Endothelial cell of umbilical vein (primary cell): ENCODE results near the gene LHX3. TPM values are rescaled to one million over a fixed set of nuclear protein-coding genes. Genes with fewer than 3 reads are reported as not detected.

Source experiments
- BruUV-seq: library from RNA; stranded (reverse); fragments of 400-500 nt; replicated peaks from 2 replicates; lab custom pipeline; 2021; lab: Mats Ljungman, UMichigan
- CTCF ChIA-PET: fragments of 300-600, 350-600 bp; sonication (Branson Sonifier 250); formaldehyde crosslinking; loops from one replicate; lab custom pipeline; 2021; ENCODE audit warnings: antibody characterized with exemption, inconsistent platforms; lab: Charles Lee
- POLR2A ChIA-PET: fragments of 300-600, 350-600 bp; sonication (Branson Sonifier 250); formaldehyde crosslinking; loops from one replicate; lab custom pipeline; 2021; ENCODE audit warnings: antibody characterized with exemption, inconsistent platforms; lab: Charles Lee
- DNase-seq: peaks from one replicate; pipeline ENCODE4 v3.0.0-alpha.2; 2011; ENCODE audit warnings: low read depth, low spot score
- FAIRE-seq: peaks from 2 replicates; lab custom pipeline; 2011; peaks lifted over from hg19 to GRCh38; lab: Jason Lieb, UNC
- H2AFZ ChIP-seq: 2 replicates; pipeline ENCODE4 v1.6.0; 2012; ENCODE audit warnings: low read depth, low read length, control low read depth, inconsistent platforms
- H3K27ac ChIP-seq: 2 replicates; pipeline ENCODE4 v1.5.1; 2011; ENCODE audit warnings: low read depth, mild to moderate bottlenecking, control low read depth, low read length, moderate library complexity; ENCODE audit not compliant: insufficient read depth
- H3K27me3 ChIP-seq, 2 experiments: 2 replicates each; pipeline versions ENCODE4 v1.6.0 to v1.6.1; 2011; ENCODE audit warnings: low read length in 2 of 2, mixed read lengths in 1 of 2; ENCODE audit not compliant: control insufficient read depth in 2 of 2, insufficient read depth in 2 of 2
- H3K36me3 ChIP-seq, 2 experiments: 2 replicates in 1 of 2; 3 replicates in 1 of 2; pipeline ENCODE4 v1.5.1; 2011; ENCODE audit warnings: low read length in 2 of 2, mild to moderate bottlenecking in 1 of 2, moderate library complexity in 1 of 2; ENCODE audit not compliant: control insufficient read depth in 2 of 2, insufficient read depth in 2 of 2; ENCODE audit errors: extremely low read depth in 1 of 2
- H3K4me1 ChIP-seq: 3 replicates; pipeline ENCODE4 v1.5.1; 2011; ENCODE audit warnings: mild to moderate bottlenecking, low read length; ENCODE audit not compliant: control insufficient read depth, insufficient read depth; ENCODE audit errors: extremely low read depth
- H3K4me2 ChIP-seq: 2 replicates; pipeline ENCODE4 v1.6.1; 2011; ENCODE audit warnings: low read length, control low read depth, mixed read lengths; ENCODE audit not compliant: insufficient read depth
- H3K4me3 ChIP-seq, 3 experiments: fragments of 200-600 bp in 1 of 3; sonication (generic), shearing (Covaris generic) in 1 of 3; replicated peaks in 1 of 3; 2 replicates each; pipeline ENCODE4 v1.5.1; 2011 to 2016; ENCODE audit warnings: control low read depth in 3 of 3, low read length in 3 of 3, mild to moderate bottlenecking in 2 of 3, inconsistent platforms in 1 of 3, low read depth in 1 of 3, moderate library complexity in 1 of 3; ENCODE audit not compliant: insufficient read depth in 1 of 3
- H3K79me2 ChIP-seq: 2 replicates; pipeline ENCODE4 v1.6.0; 2012; ENCODE audit warnings: low read length, inconsistent platforms; ENCODE audit not compliant: control insufficient read depth, insufficient read depth
- H3K9ac ChIP-seq: replicated peaks from 2 replicates; pipeline ENCODE3; 2011; ENCODE audit warnings: low read length, control low read depth; ENCODE audit not compliant: insufficient read depth; ENCODE audit errors: extremely low read depth
- H3K9me1 ChIP-seq: replicated peaks from 3 replicates; pipeline ENCODE4 v1.6.0; 2011; ENCODE audit warnings: mild to moderate bottlenecking, low read length; ENCODE audit not compliant: control insufficient read depth, insufficient read depth; ENCODE audit errors: extremely low read depth
- H3K9me3 ChIP-seq: replicated peaks from 2 replicates; pipeline ENCODE4 v1.5.1; 2012; ENCODE audit warnings: low read length, inconsistent platforms; ENCODE audit not compliant: control insufficient read depth, insufficient read depth
- H4K20me1 ChIP-seq: replicated peaks from 2 replicates; pipeline ENCODE3; 2011; ENCODE audit warnings: mild to moderate bottlenecking, low read length; ENCODE audit not compliant: control insufficient read depth, insufficient read depth; ENCODE audit errors: extremely low read depth
- EZH2 ChIP-seq: IDR thresholded peaks from 2 replicates; pipeline ENCODE4 v1.6.1; 2012; ENCODE audit warnings: borderline replicate concordance, low read depth, mild to moderate bottlenecking, moderate library complexity, low read length, inconsistent platforms; ENCODE audit not compliant: severe bottlenecking
- FOS ChIP-seq: IDR thresholded peaks from 2 replicates; pipeline ENCODE4 v1.6.1; 2011; ENCODE audit warnings: mild to moderate bottlenecking, low read length, moderate library complexity, borderline replicate concordance; ENCODE audit not compliant: insufficient read depth
- GATA2 ChIP-seq: IDR thresholded peaks from 2 replicates; pipeline ENCODE4 v1.7.0; 2011; ENCODE audit warnings: low read depth, mild to moderate bottlenecking, moderate library complexity, mixed read lengths, low read length; ENCODE audit not compliant: insufficient read length, insufficient read depth
- JUN ChIP-seq: IDR thresholded peaks from 2 replicates; pipeline ENCODE4 v1.6.1; 2011; ENCODE audit warnings: borderline replicate concordance, low read depth; ENCODE audit not compliant: insufficient read length, insufficient read depth
- MYC ChIP-seq: IDR thresholded peaks from one replicate; pipeline ENCODE4 v1.6.1; 2011; ENCODE audit warnings: mild to moderate bottlenecking, low read depth, low read length
- POLR2A ChIP-seq: IDR thresholded peaks from 2 replicates; pipeline ENCODE4 v1.6.1; 2012; ENCODE audit warnings: low read depth, mild to moderate bottlenecking, control low read depth, low read length
- POLR2AphosphoS5 ChIP-seq: IDR thresholded peaks from 2 replicates; pipeline ENCODE4 v1.6.1; 2012; ENCODE audit warnings: low read depth, mild to moderate bottlenecking, control low read depth, low read length, moderate library complexity; ENCODE audit not compliant: insufficient read depth
- dilution Hi-C: fragments of 300-500 bp; cut with MboI; formaldehyde crosslinking; loops from one replicate; pipeline ENCODE4 v1.15.0; 2019; ENCODE audit warnings: low sequenced_read_pairs; ENCODE audit not compliant: extremely low pct_ligation_motif_present
- intact Hi-C: fragments of 100-400 bp; cut with micrococcal nuclease; formaldehyde crosslinking; loops from one replicate; pipeline ENCODE4 v1.10.0; 2022
- polyA plus RNA-seq, 4 experiments: library from polyadenylated mRNA; depleted of rRNA in 3 of 4; stranded (reverse) in 3 of 4; unstranded in 1 of 4; fragments of >200 nt; gene quantifications; 2 replicates each; pipeline versions ENCODE4 v1.2.1 to v1.2.3, GENCODE V29; 2011 to 2012; ENCODE audit warnings: missing spikeins in 1 of 4
- total RNA-seq: library from RNA; stranded (reverse); gene quantifications from 2 replicates; pipeline ENCODE4 v1.2.3, GENCODE V29; 2021
- TF ChIP-seq, protein P1 (sequence below): IDR thresholded peaks from 2 replicates; pipeline ENCODE4 v1.6.1; 2011; ENCODE audit not compliant: insufficient read depth, insufficient read length
- TF ChIP-seq, protein P2 (sequence below), 2 donors: IDR thresholded peaks; 1 replicate in 1 of 2; 2 replicates in 1 of 2; pipeline ENCODE4 v1.5.1; 2011; ENCODE audit warnings: low read length in 2 of 2, mild to moderate bottlenecking in 2 of 2, moderate library complexity in 2 of 2, control low read depth in 1 of 2, inconsistent platforms in 1 of 2, low read depth in 1 of 2; ENCODE audit not compliant: insufficient read depth in 1 of 2; ENCODE audit errors: extremely low read depth in 1 of 2

Gene LHX3
- total and polyA plus RNA-seq, 2 donors (not counting 3 experiments of a cell fraction or from before 2014, with no cell fraction given) = not detected

DNA sequence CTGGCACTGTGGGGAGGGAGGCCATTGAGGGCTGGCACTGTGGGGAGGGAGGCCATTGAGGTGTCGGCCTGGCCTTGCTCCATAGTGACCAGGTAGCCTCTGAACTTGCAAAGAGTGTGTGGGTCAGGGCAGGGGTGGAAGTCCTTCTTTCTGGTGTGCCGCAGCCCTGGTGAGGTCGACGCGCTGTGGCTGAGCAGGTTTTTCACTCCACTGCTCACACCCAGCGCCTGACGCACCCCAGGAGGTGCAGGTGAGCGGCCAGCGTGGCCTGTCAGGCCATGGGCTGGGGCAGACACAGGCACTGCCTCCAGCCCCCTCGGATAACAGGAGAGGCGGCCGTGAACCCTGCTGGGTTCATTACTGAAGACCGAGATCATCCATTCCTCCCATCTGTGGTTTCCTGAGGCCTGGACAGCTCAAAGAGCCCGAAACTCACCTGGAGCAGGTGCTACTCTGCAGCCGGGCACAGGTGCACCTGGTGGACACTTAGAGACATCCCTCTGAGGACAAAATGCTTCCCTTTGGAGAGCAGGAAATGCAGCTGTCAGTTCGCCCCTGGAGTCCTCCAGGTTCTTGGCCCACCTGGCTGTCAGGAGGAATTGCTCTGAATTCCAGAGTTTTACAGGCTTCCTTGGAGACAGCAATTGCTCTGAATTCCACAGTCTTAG, 32.4 kb downstream of the LHX3 start:
- DNase-seq (no peak), FAIRE-seq (no peak)
- ChIA-PET POLR2A (no interaction called here), CTCF (no interaction called here)
- Histone ChIP-seq H3K9ac (no peak overlapping the region), H3K4me3 (no peak overlapping the region), H3K79me2 (no peaks in the 10 kb centered on the region), H3K27ac (no peak overlapping the region), H3K4me1 (no peaks in the 10 kb centered on the region), H4K20me1 (no peaks in the 10 kb centered on the region), H3K4me2 (no peak overlapping the region), H3K36me3 (no peaks in the 10 kb centered on the region), H3K27me3 (peaks cover 4% of the 10 kb centered on the region in 2 experiments), H2AFZ (no peak overlapping the region), H3K9me3 (no peaks in the 10 kb centered on the region), H3K9me1 (no peaks in the 10 kb centered on the region)
- no peak for TF ChIP-seq FOS
- TF ChIP-seq MYC = no peak
- TF ChIP-seq EZH2 = no peak
- no peak for TF ChIP-seq POLR2AphosphoS5
- TF ChIP-seq, protein P1, sequence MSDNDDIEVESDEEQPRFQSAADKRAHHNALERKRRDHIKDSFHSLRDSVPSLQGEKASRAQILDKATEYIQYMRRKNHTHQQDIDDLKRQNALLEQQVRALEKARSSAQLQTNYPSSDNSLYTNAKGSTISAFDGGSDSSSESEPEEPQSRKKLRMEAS = no peak
- TF ChIP-seq GATA2 = no peak
- TF ChIP-seq, protein P2, sequence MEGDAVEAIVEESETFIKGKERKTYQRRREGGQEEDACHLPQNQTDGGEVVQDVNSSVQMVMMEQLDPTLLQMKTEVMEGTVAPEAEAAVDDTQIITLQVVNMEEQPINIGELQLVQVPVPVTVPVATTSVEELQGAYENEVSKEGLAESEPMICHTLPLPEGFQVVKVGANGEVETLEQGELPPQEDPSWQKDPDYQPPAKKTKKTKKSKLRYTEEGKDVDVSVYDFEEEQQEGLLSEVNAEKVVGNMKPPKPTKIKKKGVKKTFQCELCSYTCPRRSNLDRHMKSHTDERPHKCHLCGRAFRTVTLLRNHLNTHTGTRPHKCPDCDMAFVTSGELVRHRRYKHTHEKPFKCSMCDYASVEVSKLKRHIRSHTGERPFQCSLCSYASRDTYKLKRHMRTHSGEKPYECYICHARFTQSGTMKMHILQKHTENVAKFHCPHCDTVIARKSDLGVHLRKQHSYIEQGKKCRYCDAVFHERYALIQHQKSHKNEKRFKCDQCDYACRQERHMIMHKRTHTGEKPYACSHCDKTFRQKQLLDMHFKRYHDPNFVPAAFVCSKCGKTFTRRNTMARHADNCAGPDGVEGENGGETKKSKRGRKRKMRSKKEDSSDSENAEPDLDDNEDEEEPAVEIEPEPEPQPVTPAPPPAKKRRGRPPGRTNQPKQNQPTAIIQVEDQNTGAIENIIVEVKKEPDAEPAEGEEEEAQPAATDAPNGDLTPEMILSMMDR (IDR thresholded peaks at IDR 0.05; ENCODE audit: extremely low read depth in 1 of 2, insufficient read depth in 1 of 2, low read depth in 1 of 2, low read length in 2 of 2) = no peak
- TF ChIP-seq JUN = no peak
- TF ChIP-seq POLR2A = no peak
- intact Hi-C loops = no loop called here
- no TSS peak for BruUV-seq
- dilution Hi-C loops = no loop called here
